ENCODE measurements around the gene DMC1. TPM values are rescaled to one million over a fixed set of nuclear protein-coding genes. Genes with fewer than 3 reads are reported as not detected.

The DMC1 gene
- total and polyA plus RNA-seq, 2 of the 13 experiments (the other 11 are each of a cell fraction or from before 2014, with no cell fraction given), result 0.82 TPM; not detected in 1

GRCh38 chr22:38506118-38506962 lies 63.6 kb downstream of the DMC1 start, which contains the start of gene DDX17 (continued):
- TF ChIP-seq YEATS4 (CRISPR knock-in tag; IDR thresholded peaks at IDR 0.05; ENCODE audit: borderline replicate concordance) (peak; percentile 93), ZNF318 (CRISPR knock-in tag; IDR thresholded peaks at IDR 0.05) (no peak), ZNF143 (CRISPR knock-in tag; IDR thresholded peaks at IDR 0.05) (no peak), ZNF687 (CRISPR knock-in tag; IDR thresholded peaks at IDR 0.05) (peak; percentile 70), MYNN (CRISPR knock-in tag; IDR thresholded peaks at IDR 0.05; ENCODE audit: low read depth) (no peak), KLF12 (CRISPR knock-in tag; IDR thresholded peaks at IDR 0.05; ENCODE audit: borderline replicate concordance) (0 out of 2 replicates have a peak, but pooled peaks have one; percentile 54), ZNF17 (CRISPR knock-in tag; IDR thresholded peaks at IDR 0.05) (no peak), REL (CRISPR knock-in tag; conservative IDR thresholded peaks at IDR 0.05) (no peak), GPN1 (CRISPR knock-in tag; IDR thresholded peaks at IDR 0.05; ENCODE audit: borderline replicate concordance) (no peak), ZNF879 (CRISPR knock-in tag; IDR thresholded peaks at IDR 0.05) (no peak), ISL2 (CRISPR knock-in tag; IDR thresholded peaks at IDR 0.05) (no peak; the same call in 1 of the 2 replicates)
- TF ChIP-seq, protein P1, sequence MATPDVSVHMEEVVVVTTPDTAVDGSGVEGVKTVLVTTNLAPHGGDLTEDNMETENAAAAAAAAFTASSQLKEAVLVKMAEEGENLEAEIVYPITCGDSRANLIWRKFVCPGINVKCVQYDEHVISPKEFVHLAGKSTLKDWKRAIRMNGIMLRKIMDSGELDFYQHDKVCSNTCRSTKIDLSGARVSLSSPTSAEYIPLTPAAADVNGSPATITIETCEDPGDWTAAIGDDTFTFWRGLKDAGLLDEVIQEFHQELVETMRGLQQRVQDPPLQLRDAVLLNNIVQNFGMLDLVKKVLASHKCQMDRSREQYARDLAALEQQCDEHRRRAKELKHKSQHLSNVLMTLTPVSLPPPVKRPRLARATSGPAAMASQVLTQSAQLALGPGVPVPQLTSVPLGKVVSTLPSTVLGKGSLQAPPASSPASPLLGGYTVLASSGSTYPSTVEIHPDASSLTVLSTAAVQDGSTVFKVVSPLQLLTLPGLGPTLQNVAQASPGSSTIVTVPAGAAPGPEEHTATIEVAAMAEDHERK (CRISPR knock-in tag; IDR thresholded peaks at IDR 0.05; ENCODE audit: low read depth), result peak; percentile 60
